HG02970 (cell line): Measurements from ENCODE around the gene CHST15.
"Not testable (repeated sequence)": the region's sequence is repeated elsewhere in the genome, so short reads cannot be mapped to it uniquely, and the experiment has no call there.

ENCODE experiments used
- ATAC-seq: cut with Tn5 transposase; IDR thresholded peaks from one replicate; pipeline ENCODE4 v1.9.1; 2021; ENCODE audit warnings: mild to moderate bottlenecking, moderate library complexity, moderate number of reproducible peaks; ENCODE audit not compliant: unreplicated experiment, low FRiP score

CHST15 gene

GRCh38 chr10:124048371-124049290, 44.8 kb downstream of the CHST15 start:
- no peak for ATAC-seq

GRCh38 chr10:124047427-124048152, 45.8 kb downstream of the CHST15 start:
- ATAC-seq = no peak

GRCh38 chr10:124045801-124046355, 47.5 kb downstream of the CHST15 start:
- no peak for ATAC-seq

- no peak for ATAC-seq
These were observed 48.1 kb downstream of the CHST15 start for GRCh38 chr10:124045276-124045675.

GRCh38 chr10:124044143-124044862, 49.1 kb downstream of the CHST15 start:
- no peak for ATAC-seq

- peak; percentile 58 for ATAC-seq
These were observed 49.9 kb downstream of the CHST15 start for GRCh38 chr10:124043310-124044142.

- no peak for ATAC-seq
These were observed 50.6 kb downstream of the CHST15 start for GRCh38 chr10:124042656-124043309.

GRCh38 chr10:124041675-124042445, 51.5 kb downstream of the CHST15 start:
- no peak for ATAC-seq

- ATAC-seq = no peak
These were observed 52.8 kb downstream of the CHST15 start for GRCh38 chr10:124040451-124041188.

- no peak for ATAC-seq
These were observed 53.9 kb downstream of the CHST15 start for GRCh38 chr10:124039483-124040013.

- no peak for ATAC-seq
These were observed 55.6 kb downstream of the CHST15 start for GRCh38 chr10:124037784-124038183.

- ATAC-seq = no peak
These were observed 56.1 kb downstream of the CHST15 start for GRCh38 chr10:124037286-124037685.

- no peak for ATAC-seq
These were observed 56.7 kb downstream of the CHST15 start for GRCh38 chr10:124036746-124037145.

- peak; percentile 95 for ATAC-seq
These were observed 57.4 kb downstream of the CHST15 start for GRCh38 chr10:124035928-124036558.

GRCh38 chr10:124035306-124035927, 58.0 kb downstream of the CHST15 start:
- no peak for ATAC-seq

- ATAC-seq = not testable (repeated sequence)
These were observed 58.7 kb downstream of the CHST15 start for GRCh38 chr10:124034576-124035305.
